ENCODE measurements around the gene APOE. TPM values are rescaled to one million over a fixed set of nuclear protein-coding genes. Genes with fewer than 3 reads are reported as not detected.

APOE gene
- total RNA-seq, 1 donor from 2014 or later: 285 TPM

DNA sequence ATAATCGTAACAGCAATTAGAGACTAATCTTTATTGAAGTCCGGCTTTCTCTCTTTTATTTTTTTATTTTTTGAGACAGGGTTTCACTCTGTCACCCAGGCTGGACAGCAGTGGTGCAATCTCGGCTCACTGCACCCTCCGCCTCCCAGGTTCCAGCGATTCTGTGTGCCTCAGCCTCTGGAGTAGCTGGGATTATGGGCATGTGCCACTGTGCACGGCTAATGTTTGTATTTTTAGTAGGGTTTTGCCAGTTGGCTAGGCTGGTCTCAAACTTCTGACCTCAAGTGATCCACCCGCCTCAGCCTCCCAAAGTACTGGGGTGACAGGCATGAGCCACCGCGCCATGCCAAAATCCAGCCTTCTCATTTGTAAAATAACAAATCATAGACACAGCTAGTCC lies 44.0 kb downstream of the APOE start:
- no peaks in the 10 kb centered on the region for H3K27me3 Mint-ChIP-seq (ENCODE audit: low read depth)
- TF ChIP-seq, protein P1, sequence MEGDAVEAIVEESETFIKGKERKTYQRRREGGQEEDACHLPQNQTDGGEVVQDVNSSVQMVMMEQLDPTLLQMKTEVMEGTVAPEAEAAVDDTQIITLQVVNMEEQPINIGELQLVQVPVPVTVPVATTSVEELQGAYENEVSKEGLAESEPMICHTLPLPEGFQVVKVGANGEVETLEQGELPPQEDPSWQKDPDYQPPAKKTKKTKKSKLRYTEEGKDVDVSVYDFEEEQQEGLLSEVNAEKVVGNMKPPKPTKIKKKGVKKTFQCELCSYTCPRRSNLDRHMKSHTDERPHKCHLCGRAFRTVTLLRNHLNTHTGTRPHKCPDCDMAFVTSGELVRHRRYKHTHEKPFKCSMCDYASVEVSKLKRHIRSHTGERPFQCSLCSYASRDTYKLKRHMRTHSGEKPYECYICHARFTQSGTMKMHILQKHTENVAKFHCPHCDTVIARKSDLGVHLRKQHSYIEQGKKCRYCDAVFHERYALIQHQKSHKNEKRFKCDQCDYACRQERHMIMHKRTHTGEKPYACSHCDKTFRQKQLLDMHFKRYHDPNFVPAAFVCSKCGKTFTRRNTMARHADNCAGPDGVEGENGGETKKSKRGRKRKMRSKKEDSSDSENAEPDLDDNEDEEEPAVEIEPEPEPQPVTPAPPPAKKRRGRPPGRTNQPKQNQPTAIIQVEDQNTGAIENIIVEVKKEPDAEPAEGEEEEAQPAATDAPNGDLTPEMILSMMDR (IDR thresholded peaks at IDR 0.05; ENCODE audit: unreplicated experiment): no peak
- H3K4me1 Mint-ChIP-seq: peaks cover 6% of the 10 kb centered on the region
- no peaks in the 10 kb centered on the region for H3K36me3 Mint-ChIP-seq
- H3K4me3 Mint-ChIP-seq: no peak overlapping the region
- H3K9me3 Mint-ChIP-seq: no peaks in the 10 kb centered on the region
- H3K27ac Mint-ChIP-seq: no peak overlapping the region
- DNase-seq (ENCODE audit: low spot score in 2 of 2, unreplicated experiment in 2 of 2): no peak

DNA sequence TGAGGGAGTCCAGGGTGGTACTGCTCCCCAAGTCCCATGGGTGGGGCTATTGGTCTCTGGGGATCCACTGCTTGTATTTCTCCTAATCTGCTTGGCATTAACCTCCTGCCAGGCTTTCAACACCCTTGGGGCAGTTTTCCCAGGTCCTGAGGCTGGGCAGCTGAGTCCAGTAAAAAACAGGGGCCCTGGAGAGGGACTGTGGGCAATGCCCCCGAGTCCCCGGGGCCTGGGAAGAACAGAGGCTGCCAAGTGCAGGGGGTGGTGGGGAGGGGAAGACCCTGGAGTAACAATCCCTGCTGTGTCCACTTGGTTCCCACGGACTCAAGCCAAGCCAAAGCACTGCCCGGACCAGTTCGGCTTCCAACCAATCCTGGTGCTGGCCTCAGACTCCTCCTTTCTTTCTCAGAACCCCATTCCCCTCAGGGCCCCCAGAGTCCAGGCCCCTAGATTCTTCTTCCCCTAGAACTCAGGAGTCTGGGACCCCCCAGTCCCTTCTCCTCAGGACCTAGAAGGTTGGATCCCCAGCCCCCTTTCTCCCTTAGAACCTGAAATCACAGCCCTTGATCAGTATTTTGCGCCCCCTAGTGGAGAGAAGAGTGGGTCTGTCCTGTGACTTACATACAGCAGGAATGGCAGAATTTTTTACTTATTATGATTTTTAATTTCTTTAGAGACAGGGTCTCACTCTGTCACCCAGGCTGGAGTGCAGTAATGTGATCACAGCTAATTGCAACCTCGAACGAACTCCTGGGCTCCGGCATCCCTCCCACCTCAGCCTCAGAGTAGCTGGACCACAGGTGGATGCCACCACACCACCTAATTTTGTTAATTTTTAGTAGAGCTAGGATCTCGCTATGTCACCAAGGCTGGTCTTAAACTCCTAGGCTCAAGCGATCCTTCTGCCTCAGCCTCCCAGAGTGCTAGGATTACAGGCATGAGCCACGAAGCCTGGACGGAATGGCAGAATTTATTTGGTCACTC lies 45.9 kb downstream of the APOE start:
- no peaks in the 10 kb centered on the region for H3K36me3 Mint-ChIP-seq
- TF ChIP-seq, protein P1 (IDR thresholded peaks at IDR 0.05; ENCODE audit: unreplicated experiment): peak; percentile 96
- no peaks in the 10 kb centered on the region for H3K27me3 Mint-ChIP-seq (ENCODE audit: low read depth)
- no peak overlapping the region for H3K4me3 Mint-ChIP-seq
- no peaks in the 10 kb centered on the region for H3K9me3 Mint-ChIP-seq
- peaks cover 16% of the 10 kb centered on the region for H3K4me1 Mint-ChIP-seq
- peak overlapping the region; percentile 66 for H3K27ac Mint-ChIP-seq
- peak; percentile 45 to 57 for DNase-seq (ENCODE audit: low spot score in 2 of 2, unreplicated experiment in 2 of 2)

DNA sequence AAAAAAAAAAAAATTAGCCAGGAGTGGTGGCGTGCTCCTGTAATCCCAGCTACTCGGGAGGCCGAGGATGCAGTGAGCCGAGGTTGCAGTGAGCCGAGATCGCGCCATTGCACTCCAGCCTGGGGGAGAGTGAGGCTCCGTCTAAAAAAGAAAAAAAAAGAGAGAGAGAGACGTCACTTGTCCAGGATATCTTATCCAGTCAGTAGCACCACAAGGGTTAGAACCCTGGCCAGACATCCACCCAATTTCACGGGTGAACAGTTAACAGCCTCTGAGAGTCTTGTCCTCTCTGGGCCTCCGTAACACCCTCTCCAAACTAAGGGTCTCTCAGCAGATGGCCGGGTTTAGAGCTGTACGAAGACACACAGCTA lies 48.7 kb downstream of the APOE start:
- no peaks in the 10 kb centered on the region for H3K36me3 Mint-ChIP-seq
- peak overlapping the region; percentile 97 for H3K4me3 Mint-ChIP-seq
- no peak for DNase-seq (ENCODE audit: low spot score in 2 of 2, unreplicated experiment in 2 of 2)
- peak overlapping the region; percentile 99 for H3K27ac Mint-ChIP-seq
- H3K4me1 Mint-ChIP-seq: peaks cover 24% of the 10 kb centered on the region
- H3K27me3 Mint-ChIP-seq (ENCODE audit: low read depth): no peaks in the 10 kb centered on the region
- TF ChIP-seq, protein P1 (IDR thresholded peaks at IDR 0.05; ENCODE audit: unreplicated experiment): no peak
- H3K9me3 Mint-ChIP-seq: no peaks in the 10 kb centered on the region

DNA sequence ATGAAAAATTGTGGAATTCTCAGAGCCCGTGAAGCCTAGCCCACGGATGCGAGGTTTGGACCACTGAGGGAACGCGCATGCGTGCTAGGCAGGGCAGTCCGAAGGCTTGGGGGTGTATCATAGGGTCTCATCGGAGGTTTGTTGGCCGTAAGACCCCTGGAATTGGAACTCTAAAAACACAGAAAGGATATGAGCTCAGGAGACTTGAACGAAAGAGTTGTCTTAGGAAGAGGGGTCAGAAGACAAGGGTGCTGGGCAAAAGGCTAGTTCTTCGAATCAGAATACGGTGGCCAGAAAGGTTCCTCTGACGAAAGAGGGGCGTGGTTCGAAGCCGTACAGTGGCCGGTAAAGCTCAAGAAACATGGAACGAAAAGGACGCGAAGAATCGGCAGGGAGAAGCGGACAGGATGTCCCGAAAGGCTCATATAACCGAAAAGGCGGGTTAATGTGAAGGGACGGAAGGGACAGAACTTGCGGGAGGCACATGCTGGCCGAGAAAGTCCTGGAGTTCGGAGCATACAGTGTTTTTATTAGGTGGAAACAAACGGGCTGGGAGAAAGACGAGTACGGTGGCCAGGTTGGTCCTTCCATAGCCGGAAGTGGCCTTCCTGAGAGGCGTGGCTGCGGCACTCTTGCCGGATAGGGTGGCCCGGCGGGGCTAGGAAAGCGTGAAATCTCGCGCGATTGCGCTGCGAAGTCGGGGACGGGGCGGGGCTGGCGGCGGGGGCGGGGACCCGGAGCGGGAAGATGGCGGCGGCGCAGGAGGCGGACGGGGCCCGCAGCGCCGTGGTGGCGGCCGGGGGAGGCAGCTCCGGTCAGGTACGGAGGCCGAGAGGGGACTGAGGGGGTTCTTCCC lies 49.3 kb downstream of the APOE start, which contains the start of gene CLPTM1:
Gene CLPTM1 (plus strand): TSS at position 732 of the 856 bp plus-strand sequence. CDS start 16 bp downstream, at position 748.
- peak within 1 kb of the TSS; percentile 99 for H3K27ac Mint-ChIP-seq
- H3K4me1 Mint-ChIP-seq: peaks cover 24% of the 10 kb centered on the region
- H3K27me3 Mint-ChIP-seq (ENCODE audit: low read depth): no peaks in the 10 kb centered on the region
- peak within 1 kb of the TSS; percentile 97 for H3K4me3 Mint-ChIP-seq
- DNase-seq (ENCODE audit: low spot score in 2 of 2, unreplicated experiment in 2 of 2): peak; percentile 94 to 96
- TF ChIP-seq, protein P1 (IDR thresholded peaks at IDR 0.05; ENCODE audit: unreplicated experiment): no peak
- H3K9me3 Mint-ChIP-seq: no peaks in the 10 kb centered on the region
- no peaks in the 10 kb centered on the region for H3K36me3 Mint-ChIP-seq

DNA sequence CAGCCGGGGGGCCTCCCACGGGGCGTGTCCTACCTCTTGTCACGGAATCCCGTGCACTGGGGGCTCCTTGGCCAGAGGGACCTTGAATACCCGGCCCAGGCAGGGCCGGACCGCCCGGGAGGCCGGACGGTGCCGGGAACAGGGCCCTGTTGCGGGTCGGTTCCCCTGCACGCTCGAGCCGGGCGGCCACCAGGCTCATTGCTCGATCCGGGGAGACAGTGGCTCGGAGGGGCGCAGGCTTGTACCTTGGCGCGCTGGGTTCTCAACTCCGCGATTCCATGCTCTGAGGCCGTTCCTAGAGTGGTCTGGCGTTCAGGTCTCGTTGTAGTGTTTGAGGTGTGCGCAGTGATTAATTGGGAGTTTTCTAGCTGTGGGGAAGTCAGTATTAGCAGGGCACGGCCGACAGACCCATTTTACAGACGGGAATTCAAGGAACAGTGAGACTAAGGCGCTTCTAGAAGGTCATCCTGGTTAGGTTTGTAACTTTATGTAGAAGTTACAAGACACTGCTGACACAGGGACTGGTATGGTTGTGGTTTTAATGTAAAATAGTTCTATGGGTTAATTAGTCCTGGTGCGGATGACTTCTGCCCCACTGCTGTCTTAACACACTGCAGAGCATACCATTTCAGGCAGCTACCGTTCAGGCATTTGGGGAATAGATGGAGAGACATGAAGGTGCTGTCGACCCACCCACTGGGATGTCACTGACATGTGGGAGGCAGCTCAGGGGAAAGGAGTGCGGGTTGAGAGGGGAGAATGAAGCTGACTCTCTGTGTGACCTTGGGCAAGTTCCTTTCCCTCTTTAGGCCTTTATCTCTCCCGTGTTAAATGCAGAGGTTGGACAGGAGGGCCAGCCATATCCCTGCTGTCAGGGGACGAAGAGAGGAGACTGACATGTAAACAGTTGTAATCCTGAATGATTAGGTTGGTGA lies 50.2 kb downstream of the APOE start:
- H3K9me3 Mint-ChIP-seq: no peaks in the 10 kb centered on the region
- peak overlapping the region; percentile 88 for H3K27ac Mint-ChIP-seq
- peak overlapping the region; percentile 97 for H3K4me3 Mint-ChIP-seq
- H3K27me3 Mint-ChIP-seq (ENCODE audit: low read depth): no peaks in the 10 kb centered on the region
- DNase-seq (ENCODE audit: low spot score in 2 of 2, unreplicated experiment in 2 of 2): no peak
- TF ChIP-seq, protein P1 (IDR thresholded peaks at IDR 0.05; ENCODE audit: unreplicated experiment): no peak
- H3K36me3 Mint-ChIP-seq: no peaks in the 10 kb centered on the region
- H3K4me1 Mint-ChIP-seq: peaks cover 24% of the 10 kb centered on the region

All from mesothelial cell of epicardium (in vitro differentiated cells).